ENCODE data around the gene RUNX3. TPM values are rescaled to one million over a fixed set of nuclear protein-coding genes. Genes with fewer than 3 reads are reported as not detected.
A peak's percentile ranks its signal among the peaks of the same experiment; 100 is the strongest.

Gene RUNX3
- total and polyA plus RNA-seq, 2 of the 8 experiments (the other 6 are each of a cell fraction or from before 2014, with no cell fraction given): 0.62 to 0.82 TPM

- 84% methylated on average over 9 of the region's 10 CpGs; no CpG with 5 or more reads in 1 of the 2 experiments for WGBS, 2 experiments (ENCODE audit: extremely low coverage in 1 of 2, insufficient coverage in 1 of 2, insufficient read length in 1 of 2, insufficient replicate concordance in 2 of 2, low coverage in 1 of 2, low lambda C conversion rate in 2 of 2, missing lambda C conversion rate in 1 of 2)
- Histone ChIP-seq H3K27ac (ENCODE audit: low read depth, low read length) (no peak overlapping the region), H3K79me1 (ENCODE audit: low read depth, low read length) (no peaks in the 10 kb centered on the region), H3K9me3 (ENCODE audit: insufficient read depth in 2 of 2, low read depth in 1 of 2, low read length in 1 of 2) (no peaks in the 10 kb centered on the region), H3K27me3 (replicated peaks in 1 of 4; ENCODE audit: control insufficient read depth in 3 of 4, extremely low read depth in 1 of 4, insufficient read depth in 3 of 4, low read length in 3 of 4) (no peaks in the 10 kb centered on the region), H2BK12ac (ENCODE audit: low read depth, low read length) (no peak overlapping the region), H2BK15ac (ENCODE audit: low read length) (0 out of 2 replicates have a peak overlapping the region, but pooled peaks have one; percentile 16), H2BK5ac (ENCODE audit: low read depth, low read length) (no peak overlapping the region), H4K8ac (ENCODE audit: extremely low read depth, insufficient read depth, low read length) (no peak overlapping the region), H3K56ac (replicated peaks; ENCODE audit: insufficient read length, low read depth, low read length) (no peak overlapping the region), H3K9ac (replicated peaks in 1 of 4; ENCODE audit: extremely low read depth in 1 of 4, low read depth in 3 of 4, low read length in 3 of 4) (no peak overlapping the region), H3K4me1 (replicated peaks in 1 of 4; ENCODE audit: control insufficient read depth in 3 of 4, insufficient read depth in 4 of 4, low read length in 3 of 4) (peaks cover 0 to 11% (median 4%) of the 10 kb centered on the region in 4 experiments; a peak in 4 of 7 replicates), H3K4ac (replicated peaks; ENCODE audit: insufficient read length, low read depth, low read length) (no peak overlapping the region), H2AK5ac (ENCODE audit: low read depth, low read length) (no peak overlapping the region), H2AFZ (ENCODE audit: low read length) (no peak overlapping the region), H3K23ac (ENCODE audit: insufficient read length) (no peak overlapping the region), H3K18ac (ENCODE audit: extremely low read depth, low read length) (no peak overlapping the region), H2BK120ac (replicated peaks; ENCODE audit: low read depth, low read length) (no peak overlapping the region), H3K79me2 (ENCODE audit: control insufficient read depth in 1 of 2, insufficient read depth in 2 of 2, low read length in 2 of 2) (no peaks in the 10 kb centered on the region), H2BK20ac (ENCODE audit: low read length) (0 out of 2 replicates have a peak overlapping the region, but pooled peaks have one; percentile 13), H4K5ac (ENCODE audit: insufficient read length, low read depth, low read length) (no peak overlapping the region), H3K4me3 (ENCODE audit: extremely low read depth in 1 of 4, insufficient read depth in 2 of 4, low read depth in 3 of 4, low read length in 4 of 4) (no peak overlapping the region), H3K36me3 (ENCODE audit: control insufficient read depth in 2 of 4, insufficient read depth in 4 of 4, low read length in 3 of 4) (no peaks in the 10 kb centered on the region), H4K91ac (replicated peaks; ENCODE audit: insufficient read length, low read length) (no peak overlapping the region), H4K20me1 (replicated peaks in 1 of 2; ENCODE audit: control insufficient read depth in 1 of 2, insufficient read depth in 2 of 2, low read length in 2 of 2) (no peaks in the 10 kb centered on the region), H3K23me2 (ENCODE audit: low read depth, low read length) (no peaks in the 10 kb centered on the region), H3K4me2 (ENCODE audit: insufficient read depth in 1 of 2, low read depth in 2 of 2, low read length in 2 of 2) (no peak overlapping the region), H3K14ac (ENCODE audit: insufficient read length) (no peak overlapping the region)
- CTCF ChIA-PET (ENCODE audit: partially characterized antibody): interaction anchor here (0.6 to 2.2 kb wide), 11 partner anchors 9 to 304 kb away, joined by 3 to 16 read pairs (median 3); no protein-coding TSS in a partner anchor
- DNase-seq (ENCODE audit: low read depth in 1 of 2, low spot score in 2 of 2) (no peak), FAIRE-seq (no peak)
- POLR2A ChIA-PET (ENCODE audit: partially characterized antibody): interaction anchor here (0.6 to 1.2 kb wide), 2 partner anchors 13 to 57 kb away, joined by 3 read pairs; no protein-coding TSS in a partner anchor
- TF ChIP-seq CEBPB (IDR thresholded peaks at IDR 0.05; ENCODE audit: low read depth, low read length) (no peak), TAF1 (IDR thresholded peaks at IDR 0.05; ENCODE audit: low read depth, low read length) (no peak), KDM4A (IDR thresholded peaks at IDR 0.05; ENCODE audit: low read depth, low read length, severe bottlenecking) (no peak)
Measured at GRCh38 chr1:24913616-24914225, 16.4 kb downstream of the RUNX3 start.

Data from H1 (cell line).